ENCODE measurements around the gene NOTCH3.
A peak's percentile ranks its signal among the peaks of the same experiment; 100 is the strongest.

The NOTCH3 gene

GRCh38 chr19:15200553-15201364, at the start of gene NOTCH3:
NOTCH3 (minus strand) TSS chr19:15200995; CDS start chr19:15200905, 90 bp downstream.
- ATAC-seq (no peak), DNase-seq (no peak)
- Mint-ChIP-seq H3K27me3 (peaks cover 54% of the 10 kb centered on the region), H3K27ac (no peak within 1 kb of the TSS), H3K36me3 (ENCODE audit: low read depth) (no peaks in the 10 kb centered on the region), H3K4me3 (peak within 1 kb of the TSS; percentile 32), H3K4me1 (peaks cover 17% of the 10 kb centered on the region), H3K9me3 (no peaks in the 10 kb centered on the region)

- H3K36me3 Mint-ChIP-seq (ENCODE audit: low read depth), result peaks cover 38% of the 10 kb centered on the region
Observed at GRCh38 chr19:15250640-15250993, 49.8 kb upstream of the NOTCH3 start.

GRCh38 chr19:15249972-15250639, 49.3 kb upstream of the NOTCH3 start:
- Mint-ChIP-seq H3K4me3 (no peak overlapping the region), H3K27ac (no peak overlapping the region), H3K27me3 (no peaks in the 10 kb centered on the region), H3K4me1 (no peaks in the 10 kb centered on the region), H3K36me3 (ENCODE audit: low read depth) (peaks cover 35% of the 10 kb centered on the region), H3K9me3 (no peaks in the 10 kb centered on the region)
- DNase-seq (no peak), ATAC-seq (no peak)

More at GRCh38 chr19:15250640-15250993, 49.8 kb upstream of the NOTCH3 start:
- no peaks in the 10 kb centered on the region for H3K27me3 Mint-ChIP-seq
- H3K4me3 Mint-ChIP-seq, result no peak overlapping the region
- no peaks in the 10 kb centered on the region for H3K4me1 Mint-ChIP-seq
- no peak overlapping the region for H3K27ac Mint-ChIP-seq
- no peaks in the 10 kb centered on the region for H3K9me3 Mint-ChIP-seq
- DNase-seq (no peak), ATAC-seq (no peak)

DNA sequence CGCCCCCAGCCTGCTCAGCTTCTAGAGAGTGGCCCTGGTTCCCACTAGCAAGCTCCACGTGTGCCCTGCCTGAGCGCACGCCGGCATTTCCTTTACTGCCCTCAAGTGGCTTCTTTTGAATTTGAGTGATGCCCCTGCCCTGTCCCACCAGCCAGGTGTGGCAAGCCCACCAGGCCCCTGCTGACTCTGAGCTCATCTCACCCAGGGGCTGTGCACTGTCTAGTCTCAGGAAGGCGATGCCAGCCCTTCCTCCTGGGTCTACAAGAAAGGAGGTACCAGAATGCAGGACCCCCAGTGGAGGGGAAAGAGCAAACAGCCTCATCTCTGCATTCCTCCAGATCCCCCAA, 48.7 kb upstream of the NOTCH3 start:
- no peak for DNase-seq
- Mint-ChIP-seq H3K4me3 (no peak overlapping the region), H3K27me3 (no peaks in the 10 kb centered on the region), H3K36me3 (ENCODE audit: low read depth) (peaks cover 35% of the 10 kb centered on the region), H3K9me3 (no peaks in the 10 kb centered on the region), H3K4me1 (no peaks in the 10 kb centered on the region), H3K27ac (no peak overlapping the region)
- no peak for ATAC-seq

- no peak for ATAC-seq
- no peaks in the 10 kb centered on the region for H3K4me1 Mint-ChIP-seq
- no peak for DNase-seq
- no peaks in the 10 kb centered on the region for H3K27me3 Mint-ChIP-seq
- no peaks in the 10 kb centered on the region for H3K9me3 Mint-ChIP-seq
- no peak overlapping the region for H3K4me3 Mint-ChIP-seq
- peaks cover 31% of the 10 kb centered on the region for H3K36me3 Mint-ChIP-seq (ENCODE audit: low read depth)
- H3K27ac Mint-ChIP-seq, result peak overlapping the region; percentile 27
Observed at GRCh38 chr19:15248648-15249527, 48.1 kb upstream of the NOTCH3 start.

GRCh38 chr19:15248106-15248505, 47.3 kb upstream of the NOTCH3 start:
- H3K4me1 Mint-ChIP-seq, result no peaks in the 10 kb centered on the region
- H3K4me3 Mint-ChIP-seq, result no peak overlapping the region
- ATAC-seq (no peak), DNase-seq (no peak)
- H3K36me3 Mint-ChIP-seq (ENCODE audit: low read depth), result peaks cover 33% of the 10 kb centered on the region
- no peaks in the 10 kb centered on the region for H3K9me3 Mint-ChIP-seq
- H3K27me3 Mint-ChIP-seq, result no peaks in the 10 kb centered on the region
- H3K27ac Mint-ChIP-seq, result no peak overlapping the region

DNA sequence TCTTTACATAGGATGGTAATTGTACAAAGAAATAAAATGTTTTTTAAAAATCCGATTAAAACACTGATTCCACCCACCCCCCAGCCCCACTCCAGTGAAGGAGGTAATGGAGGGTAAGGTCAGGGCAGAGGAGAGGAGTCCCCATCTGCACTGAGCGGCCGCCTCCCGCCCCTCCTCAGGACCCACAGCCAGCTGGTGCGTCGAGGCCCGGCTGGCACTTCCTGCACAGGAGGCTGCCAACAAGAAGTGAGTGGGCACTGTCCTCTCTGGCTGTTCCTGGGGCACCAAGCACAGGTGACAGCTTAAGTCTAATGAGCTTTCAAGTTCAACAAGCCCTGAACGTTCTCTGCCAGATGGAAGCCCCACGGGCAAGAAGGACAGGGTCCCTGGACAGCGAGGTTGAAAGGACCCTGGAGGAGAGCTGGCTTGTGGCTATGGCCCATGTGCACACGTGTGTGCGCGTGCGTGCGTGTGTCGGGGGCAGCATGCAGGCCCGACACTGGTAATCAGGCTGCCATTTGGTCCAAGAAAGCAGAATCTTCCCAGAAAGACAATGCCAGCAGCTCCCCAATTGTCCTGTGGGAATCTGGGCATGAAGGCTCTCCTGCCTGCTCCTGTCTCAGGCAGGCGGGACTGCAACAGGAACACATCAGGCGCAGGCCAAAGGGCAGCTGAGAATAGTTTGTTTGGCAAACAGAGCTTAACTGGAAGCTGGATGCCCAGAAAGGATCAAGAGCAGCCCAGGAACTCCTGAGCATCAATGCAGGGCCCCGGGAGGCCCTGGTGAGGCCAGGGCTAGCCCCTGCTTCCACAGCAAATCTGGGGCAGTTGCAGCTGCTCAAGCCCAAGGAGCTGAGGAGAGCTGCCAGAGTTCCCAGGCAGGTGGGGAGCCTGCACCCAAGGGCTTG, 46.6 kb upstream of the NOTCH3 start:
- H3K9me3 Mint-ChIP-seq, result no peaks in the 10 kb centered on the region

DNA sequence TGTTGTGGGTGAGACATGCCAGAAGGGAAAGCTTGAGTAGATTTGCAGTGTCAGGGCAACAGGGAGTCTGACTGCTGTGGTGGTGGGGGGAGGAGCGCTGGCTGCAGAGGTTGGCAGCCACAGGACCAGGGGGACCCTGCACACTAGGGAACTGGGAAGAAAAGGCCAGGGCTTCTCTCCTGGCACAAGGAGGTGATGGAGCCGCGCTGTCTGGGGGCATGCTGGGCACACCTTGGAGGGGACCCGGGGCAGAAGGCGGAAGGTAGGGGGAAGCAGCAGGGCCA, 45.3 kb upstream of the NOTCH3 start:
- Mint-ChIP-seq H3K4me1 (no peaks in the 10 kb centered on the region), H3K36me3 (ENCODE audit: low read depth) (peaks cover 30% of the 10 kb centered on the region), H3K4me3 (no peak overlapping the region), H3K27ac (no peak overlapping the region), H3K27me3 (no peaks in the 10 kb centered on the region), H3K9me3 (no peaks in the 10 kb centered on the region)
- DNase-seq (no peak), ATAC-seq (no peak)

More for the DNA sequence above, 46.6 kb upstream of the NOTCH3 start:
- H3K27ac Mint-ChIP-seq, result no peak overlapping the region
- no peak overlapping the region for H3K4me3 Mint-ChIP-seq
- peaks cover 33% of the 10 kb centered on the region for H3K36me3 Mint-ChIP-seq (ENCODE audit: low read depth)
- ATAC-seq (no peak), DNase-seq (no peak)
- no peaks in the 10 kb centered on the region for H3K4me1 Mint-ChIP-seq
- H3K27me3 Mint-ChIP-seq, result no peaks in the 10 kb centered on the region

- Mint-ChIP-seq H3K4me3 (no peak overlapping the region), H3K36me3 (ENCODE audit: low read depth) (peaks cover 35% of the 10 kb centered on the region), H3K4me1 (no peaks in the 10 kb centered on the region), H3K27me3 (no peaks in the 10 kb centered on the region), H3K9me3 (no peaks in the 10 kb centered on the region), H3K27ac (no peak overlapping the region)
- ATAC-seq, result no peak
- DNase-seq, result no peak
Observed at GRCh38 chr19:15245370-15246197, 44.8 kb upstream of the NOTCH3 start.

- H3K27me3 Mint-ChIP-seq, result no peaks in the 10 kb centered on the region
- no peak for ATAC-seq
- DNase-seq, result no peak
- H3K27ac Mint-ChIP-seq, result peak overlapping the region; percentile 31
- H3K36me3 Mint-ChIP-seq (ENCODE audit: low read depth), result peaks cover 37% of the 10 kb centered on the region
- no peaks in the 10 kb centered on the region for H3K9me3 Mint-ChIP-seq
- no peaks in the 10 kb centered on the region for H3K4me1 Mint-ChIP-seq
- H3K4me3 Mint-ChIP-seq, result no peak overlapping the region
Observed at GRCh38 chr19:15244808-15245207, 44.0 kb upstream of the NOTCH3 start.

- H3K9me3 Mint-ChIP-seq, result no peaks in the 10 kb centered on the region
- peaks cover 40% of the 10 kb centered on the region for H3K36me3 Mint-ChIP-seq (ENCODE audit: low read depth)
- no peaks in the 10 kb centered on the region for H3K4me1 Mint-ChIP-seq
- ATAC-seq (no peak), DNase-seq (no peak)
- no peaks in the 10 kb centered on the region for H3K27me3 Mint-ChIP-seq
- H3K4me3 Mint-ChIP-seq, result no peak overlapping the region
- peak overlapping the region; percentile 31 for H3K27ac Mint-ChIP-seq
Observed at GRCh38 chr19:15244106-15244803, 43.5 kb upstream of the NOTCH3 start.

- Mint-ChIP-seq H3K27ac (peak overlapping the region; percentile 77), H3K4me1 (no peaks in the 10 kb centered on the region), H3K4me3 (no peak overlapping the region), H3K27me3 (no peaks in the 10 kb centered on the region), H3K36me3 (ENCODE audit: low read depth) (peaks cover 38% of the 10 kb centered on the region), H3K9me3 (no peaks in the 10 kb centered on the region)
- ATAC-seq, result no peak
- no peak for DNase-seq
Observed at GRCh38 chr19:15243236-15243957, 42.6 kb upstream of the NOTCH3 start.

All from activated naive CD8-positive, alpha-beta T cell treated with anti-CD3 and anti-CD28 coated beads, Interleukin-2, amount 50 U/mL, for 24 hours (primary cell).